Right atrium auricular region (tissue), 2 donors: Measurements from ENCODE around the gene PPFIA2. TPM values are rescaled to one million over a fixed set of nuclear protein-coding genes. Genes with fewer than 3 reads are reported as not detected.

ENCODE experiments used
- DNase-seq: peaks from one replicate; pipeline ENCODE4 v3.0.0-alpha.2; 2019; ENCODE audit warnings: low spot score
- H3K27ac ChIP-seq, 2 donors: fragments of 200-600 bp; sonication (generic); 1 replicate in 1 of 2; 2 replicates in 1 of 2; pipeline ENCODE4 v1.5.1; 2016 to 2019
- H3K27me3 ChIP-seq, 2 donors: fragments of 200-600 bp; sonication (generic); one replicate each; pipeline versions ENCODE4 v1.5.1 to v1.6.0; 2017 to 2019
- H3K36me3 ChIP-seq: fragments of 200-600 bp; sonication (generic); one replicate; pipeline ENCODE4 v1.5.1; 2016
- H3K4me1 ChIP-seq, 2 donors: fragments of 200-600 bp; sonication (generic); one replicate each; pipeline versions ENCODE4 v1.5.1 to v1.6.0; 2017 to 2019
- H3K4me3 ChIP-seq, 2 donors: fragments of 200-600 bp; sonication (generic); 1 replicate in 1 of 2; 2 replicates in 1 of 2; pipeline ENCODE4 v1.5.1; 2017 to 2019; ENCODE audit warnings: mild to moderate bottlenecking in 1 of 2, moderate library complexity in 1 of 2
- H3K9me3 ChIP-seq, 2 donors: fragments of 200-600 bp; sonication (generic); one replicate each; pipeline ENCODE4 v1.5.1; 2019
- total RNA-seq, 2 donors: library from RNA; depleted of rRNA; stranded (reverse); fragments of >200 nt; gene quantifications; one replicate each; pipeline ENCODE4 v1.1.0, GENCODE V29; 2016
- TF ChIP-seq, protein P1 (sequence below), 2 donors: fragments of 200-600 bp; sonication (generic); IDR thresholded peaks; one replicate each; pipeline ENCODE4 v1.5.1; 2019; ENCODE audit warnings: antibody characterized with exemption in 2 of 2

Gene PPFIA2
- total RNA-seq, 2 donors from 2014 or later, result 0.20 to 0.48 TPM

DNA sequence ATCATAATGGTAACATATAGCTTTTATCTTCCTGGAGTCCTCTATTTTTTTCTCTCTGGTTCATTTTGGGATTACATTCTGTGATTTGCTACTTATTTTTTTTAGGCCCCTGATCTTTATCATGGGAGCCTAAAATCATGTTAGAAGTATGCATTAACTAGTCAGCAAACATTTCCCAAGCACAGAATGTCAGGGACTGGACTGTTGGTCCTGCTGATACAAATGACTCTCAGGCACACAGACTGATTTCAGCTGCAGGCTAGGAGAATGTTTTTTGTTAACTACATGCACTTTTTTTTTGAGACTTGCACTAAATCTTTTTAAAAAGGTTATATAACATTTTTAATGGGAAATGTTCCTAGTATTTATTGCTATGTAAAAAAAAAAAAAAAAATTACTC, 550.1 kb downstream of the PPFIA2 start:
- H3K4me3 ChIP-seq, result no peak overlapping the region
- H3K27ac ChIP-seq, result peak overlapping the region; percentile 53 to 84
- no peaks in the 10 kb centered on the region for H3K27me3 ChIP-seq
- H3K4me1 ChIP-seq, result peaks cover 0 to 33% of the 10 kb centered on the region in 2 donors
- no peaks in the 10 kb centered on the region for H3K9me3 ChIP-seq
- DNase-seq, result no peak
- TF ChIP-seq, protein P1, sequence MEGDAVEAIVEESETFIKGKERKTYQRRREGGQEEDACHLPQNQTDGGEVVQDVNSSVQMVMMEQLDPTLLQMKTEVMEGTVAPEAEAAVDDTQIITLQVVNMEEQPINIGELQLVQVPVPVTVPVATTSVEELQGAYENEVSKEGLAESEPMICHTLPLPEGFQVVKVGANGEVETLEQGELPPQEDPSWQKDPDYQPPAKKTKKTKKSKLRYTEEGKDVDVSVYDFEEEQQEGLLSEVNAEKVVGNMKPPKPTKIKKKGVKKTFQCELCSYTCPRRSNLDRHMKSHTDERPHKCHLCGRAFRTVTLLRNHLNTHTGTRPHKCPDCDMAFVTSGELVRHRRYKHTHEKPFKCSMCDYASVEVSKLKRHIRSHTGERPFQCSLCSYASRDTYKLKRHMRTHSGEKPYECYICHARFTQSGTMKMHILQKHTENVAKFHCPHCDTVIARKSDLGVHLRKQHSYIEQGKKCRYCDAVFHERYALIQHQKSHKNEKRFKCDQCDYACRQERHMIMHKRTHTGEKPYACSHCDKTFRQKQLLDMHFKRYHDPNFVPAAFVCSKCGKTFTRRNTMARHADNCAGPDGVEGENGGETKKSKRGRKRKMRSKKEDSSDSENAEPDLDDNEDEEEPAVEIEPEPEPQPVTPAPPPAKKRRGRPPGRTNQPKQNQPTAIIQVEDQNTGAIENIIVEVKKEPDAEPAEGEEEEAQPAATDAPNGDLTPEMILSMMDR (IDR thresholded peaks at IDR 0.05), result no peak
- no peaks in the 10 kb centered on the region for H3K36me3 ChIP-seq

DNA sequence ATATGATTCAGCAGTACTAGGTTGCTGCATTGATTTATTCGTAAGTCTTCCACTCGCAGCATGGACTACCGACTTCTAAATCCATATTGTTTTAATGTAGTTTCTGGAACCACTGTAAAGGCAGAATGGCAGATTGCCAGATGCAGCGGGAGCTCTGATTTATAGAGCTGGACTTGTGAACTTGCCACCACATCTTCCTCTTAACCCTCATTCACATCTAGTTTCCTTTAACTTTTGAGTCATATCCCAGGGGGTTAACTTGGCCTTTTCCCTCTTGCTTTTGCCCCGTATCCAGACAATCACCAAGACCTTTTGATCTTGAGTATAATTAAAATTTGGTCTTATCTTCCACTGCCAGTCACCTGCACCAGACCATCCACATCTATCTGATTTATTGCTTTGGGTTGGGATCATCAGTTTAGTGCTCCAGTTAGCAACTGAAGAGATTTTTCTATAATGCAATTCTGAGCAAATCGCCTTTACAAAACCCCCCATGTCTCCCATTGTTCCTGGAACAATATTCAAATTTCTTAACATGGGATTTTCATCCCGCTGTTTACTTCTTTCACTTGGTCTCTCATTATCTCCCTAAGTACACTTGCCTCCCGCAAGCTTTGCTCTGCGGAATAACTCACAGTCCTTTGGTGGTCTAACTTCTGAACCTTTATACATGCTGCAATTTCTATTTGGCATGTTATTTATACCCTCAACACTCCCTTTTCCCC, 550.8 kb downstream of the PPFIA2 start:
- Histone ChIP-seq H3K27me3 (no peaks in the 10 kb centered on the region), H3K27ac (peak overlapping the region in 1 of 2 donors; percentile 84), H3K4me1 (peaks cover 0 to 33% of the 10 kb centered on the region in 2 donors), H3K9me3 (no peaks in the 10 kb centered on the region), H3K36me3 (no peaks in the 10 kb centered on the region), H3K4me3 (no peak overlapping the region)
- DNase-seq, result no peak
- TF ChIP-seq, protein P1 (IDR thresholded peaks at IDR 0.05), result no peak
